Ishikawa (cell line): Measurements from ENCODE around the gene HHAT.

Experiments used
- CEBPB ChIP-seq: IDR thresholded peaks from 2 replicates; pipeline ENCODE4 v1.6.1; 2012
- CREB1 ChIP-seq: IDR thresholded peaks from 2 replicates; pipeline ENCODE4 v1.6.1; 2012; ENCODE audit warnings: low read depth
- EGR1 ChIP-seq: IDR thresholded peaks from 2 replicates; pipeline ENCODE4 v1.6.1; 2012
- EP300 ChIP-seq: IDR thresholded peaks from 2 replicates; pipeline ENCODE4 v1.6.1; 2012; ENCODE audit warnings: borderline replicate concordance
- FOXM1 ChIP-seq: IDR thresholded peaks from 2 replicates; pipeline ENCODE4 v1.6.1; 2012; ENCODE audit warnings: low read depth, borderline replicate concordance
- NFIC ChIP-seq: IDR thresholded peaks from 2 replicates; pipeline ENCODE4 v1.6.1; 2012
- RAD21 ChIP-seq: IDR thresholded peaks from 2 replicates; pipeline ENCODE4 v1.6.1; 2012; ENCODE audit warnings: low read depth
- TAF1 ChIP-seq: IDR thresholded peaks from 2 replicates; pipeline ENCODE4 v1.6.1; 2012; ENCODE audit warnings: low read depth, mild to moderate bottlenecking
- TCF12 ChIP-seq: IDR thresholded peaks from 2 replicates; pipeline ENCODE4 v1.6.1; 2012; ENCODE audit warnings: low read depth
- TEAD4 ChIP-seq: IDR thresholded peaks from 2 replicates; pipeline ENCODE4 v1.6.1; 2012
- YY1 ChIP-seq: IDR thresholded peaks from 2 replicates; pipeline ENCODE4 v1.6.1; 2012; ENCODE audit warnings: low read depth
- ZBTB7A ChIP-seq: IDR thresholded peaks from 2 replicates; pipeline ENCODE4 v1.6.1; 2012; ENCODE audit warnings: low read depth
- TF ChIP-seq, protein P1 (sequence below): IDR thresholded peaks from 2 replicates; pipeline ENCODE4 v1.6.1; 2012
- TF ChIP-seq, protein P2 (sequence below): IDR thresholded peaks from 2 replicates; pipeline ENCODE4 v1.6.1; 2012
- TF ChIP-seq, protein P3 (sequence below): IDR thresholded peaks from 2 replicates; pipeline ENCODE4 v1.6.1; 2012; ENCODE audit warnings: low read depth, mild to moderate bottlenecking

HHAT gene

DNA sequence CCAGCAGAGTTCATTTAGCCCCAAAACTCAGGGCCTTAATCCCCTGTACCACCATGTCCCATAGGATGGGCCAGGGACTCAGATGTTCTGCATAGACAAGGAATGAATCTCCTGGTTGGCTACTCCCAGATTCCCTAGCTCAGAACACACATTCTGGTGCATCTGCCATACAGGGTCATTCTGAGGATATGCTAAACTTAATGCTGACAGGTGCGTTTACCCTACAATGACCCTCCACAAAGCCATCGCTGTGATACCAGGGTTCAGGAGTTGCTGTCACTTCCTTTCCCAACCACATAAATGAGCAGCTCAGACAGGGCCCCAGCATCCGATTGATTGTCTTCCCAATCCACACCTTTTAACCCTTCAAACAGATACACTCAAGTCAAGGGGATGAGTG is 32.0 kb upstream of the HHAT start:
- TF ChIP-seq EGR1 = no peak

DNA sequence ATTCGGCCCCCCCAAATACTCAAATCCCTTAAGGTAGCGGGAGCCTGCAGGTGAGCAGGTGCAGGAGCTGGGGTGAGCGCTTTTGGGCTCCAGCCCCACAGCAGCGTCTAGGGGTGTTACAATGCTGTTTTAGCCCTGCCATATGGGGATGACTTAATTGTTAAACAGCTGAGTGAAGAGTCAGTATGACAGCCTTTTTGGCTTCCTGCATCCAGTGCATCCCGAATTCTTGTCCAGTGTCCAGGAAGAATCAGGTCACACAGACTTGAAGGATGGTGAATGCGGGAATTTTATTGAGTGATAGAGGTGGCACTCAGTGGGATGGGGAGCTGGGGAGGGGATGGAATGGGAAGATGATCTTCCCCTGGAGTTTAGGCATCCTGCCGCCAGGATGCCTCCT is 30.4 kb upstream of the HHAT start:
- TF ChIP-seq RAD21 (no peak), ZBTB7A (no peak), NFIC (no peak), CEBPB (no peak), EP300 (no peak), YY1 (no peak), TCF12 (no peak), TAF1 (no peak), CREB1 (no peak), FOXM1 (no peak), TEAD4 (no peak), EGR1 (no peak)
- TF ChIP-seq, protein P1, sequence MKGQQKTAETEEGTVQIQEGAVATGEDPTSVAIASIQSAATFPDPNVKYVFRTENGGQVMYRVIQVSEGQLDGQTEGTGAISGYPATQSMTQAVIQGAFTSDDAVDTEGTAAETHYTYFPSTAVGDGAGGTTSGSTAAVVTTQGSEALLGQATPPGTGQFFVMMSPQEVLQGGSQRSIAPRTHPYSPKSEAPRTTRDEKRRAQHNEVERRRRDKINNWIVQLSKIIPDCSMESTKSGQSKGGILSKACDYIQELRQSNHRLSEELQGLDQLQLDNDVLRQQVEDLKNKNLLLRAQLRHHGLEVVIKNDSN = no peak
- TF ChIP-seq, protein P2, sequence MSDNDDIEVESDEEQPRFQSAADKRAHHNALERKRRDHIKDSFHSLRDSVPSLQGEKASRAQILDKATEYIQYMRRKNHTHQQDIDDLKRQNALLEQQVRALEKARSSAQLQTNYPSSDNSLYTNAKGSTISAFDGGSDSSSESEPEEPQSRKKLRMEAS = no peak
- TF ChIP-seq, protein P3, sequence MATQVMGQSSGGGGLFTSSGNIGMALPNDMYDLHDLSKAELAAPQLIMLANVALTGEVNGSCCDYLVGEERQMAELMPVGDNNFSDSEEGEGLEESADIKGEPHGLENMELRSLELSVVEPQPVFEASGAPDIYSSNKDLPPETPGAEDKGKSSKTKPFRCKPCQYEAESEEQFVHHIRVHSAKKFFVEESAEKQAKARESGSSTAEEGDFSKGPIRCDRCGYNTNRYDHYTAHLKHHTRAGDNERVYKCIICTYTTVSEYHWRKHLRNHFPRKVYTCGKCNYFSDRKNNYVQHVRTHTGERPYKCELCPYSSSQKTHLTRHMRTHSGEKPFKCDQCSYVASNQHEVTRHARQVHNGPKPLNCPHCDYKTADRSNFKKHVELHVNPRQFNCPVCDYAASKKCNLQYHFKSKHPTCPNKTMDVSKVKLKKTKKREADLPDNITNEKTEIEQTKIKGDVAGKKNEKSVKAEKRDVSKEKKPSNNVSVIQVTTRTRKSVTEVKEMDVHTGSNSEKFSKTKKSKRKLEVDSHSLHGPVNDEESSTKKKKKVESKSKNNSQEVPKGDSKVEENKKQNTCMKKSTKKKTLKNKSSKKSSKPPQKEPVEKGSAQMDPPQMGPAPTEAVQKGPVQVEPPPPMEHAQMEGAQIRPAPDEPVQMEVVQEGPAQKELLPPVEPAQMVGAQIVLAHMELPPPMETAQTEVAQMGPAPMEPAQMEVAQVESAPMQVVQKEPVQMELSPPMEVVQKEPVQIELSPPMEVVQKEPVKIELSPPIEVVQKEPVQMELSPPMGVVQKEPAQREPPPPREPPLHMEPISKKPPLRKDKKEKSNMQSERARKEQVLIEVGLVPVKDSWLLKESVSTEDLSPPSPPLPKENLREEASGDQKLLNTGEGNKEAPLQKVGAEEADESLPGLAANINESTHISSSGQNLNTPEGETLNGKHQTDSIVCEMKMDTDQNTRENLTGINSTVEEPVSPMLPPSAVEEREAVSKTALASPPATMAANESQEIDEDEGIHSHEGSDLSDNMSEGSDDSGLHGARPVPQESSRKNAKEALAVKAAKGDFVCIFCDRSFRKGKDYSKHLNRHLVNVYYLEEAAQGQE = no peak

DNA sequence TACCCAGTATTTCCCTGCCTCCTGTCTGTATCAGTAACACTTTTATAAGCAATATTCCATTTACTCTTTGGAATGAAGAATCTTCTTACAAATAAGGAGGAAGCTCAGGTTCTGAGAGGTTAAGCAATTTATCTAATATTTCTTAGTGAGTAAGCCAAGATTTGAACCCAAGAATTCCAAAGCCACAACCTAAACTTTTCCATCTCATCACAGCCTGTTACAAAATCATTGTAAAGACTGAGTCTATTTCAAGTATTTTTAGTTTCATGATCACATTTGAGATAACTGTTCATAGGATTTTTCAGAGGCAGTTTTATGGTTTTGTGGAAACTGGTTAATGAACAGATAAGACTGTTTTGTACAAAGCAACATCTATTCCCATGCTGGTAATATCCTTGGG is 29.8 kb upstream of the HHAT start:
- TF ChIP-seq EP300 = no peak
- TF ChIP-seq TEAD4 = no peak
- no peak for TF ChIP-seq CEBPB
- TF ChIP-seq, protein P1 = no peak
- TF ChIP-seq TAF1 = no peak
- no peak for TF ChIP-seq YY1
- TF ChIP-seq ZBTB7A = no peak
- TF ChIP-seq RAD21 = no peak

DNA sequence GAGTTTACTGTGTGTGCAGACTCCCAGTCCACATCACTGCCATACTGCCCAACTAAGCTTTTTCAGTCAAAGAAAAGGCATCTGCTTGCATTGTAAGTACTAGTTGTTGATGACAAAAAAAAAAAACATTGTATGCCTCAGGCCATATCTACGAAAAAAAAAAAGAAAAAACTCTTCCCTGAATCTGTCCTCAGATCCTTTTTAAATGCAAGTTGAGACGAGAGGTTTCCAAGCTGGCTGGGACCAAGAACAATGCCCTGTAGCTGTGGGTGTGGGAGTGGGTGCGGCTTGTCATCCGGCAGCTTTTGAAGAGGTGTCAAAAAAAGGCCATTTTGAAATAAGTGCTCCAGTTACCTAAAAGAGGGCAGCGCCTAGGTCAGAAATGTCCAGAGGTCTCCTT is 29.2 kb upstream of the HHAT start:
- no peak for TF ChIP-seq EGR1

DNA sequence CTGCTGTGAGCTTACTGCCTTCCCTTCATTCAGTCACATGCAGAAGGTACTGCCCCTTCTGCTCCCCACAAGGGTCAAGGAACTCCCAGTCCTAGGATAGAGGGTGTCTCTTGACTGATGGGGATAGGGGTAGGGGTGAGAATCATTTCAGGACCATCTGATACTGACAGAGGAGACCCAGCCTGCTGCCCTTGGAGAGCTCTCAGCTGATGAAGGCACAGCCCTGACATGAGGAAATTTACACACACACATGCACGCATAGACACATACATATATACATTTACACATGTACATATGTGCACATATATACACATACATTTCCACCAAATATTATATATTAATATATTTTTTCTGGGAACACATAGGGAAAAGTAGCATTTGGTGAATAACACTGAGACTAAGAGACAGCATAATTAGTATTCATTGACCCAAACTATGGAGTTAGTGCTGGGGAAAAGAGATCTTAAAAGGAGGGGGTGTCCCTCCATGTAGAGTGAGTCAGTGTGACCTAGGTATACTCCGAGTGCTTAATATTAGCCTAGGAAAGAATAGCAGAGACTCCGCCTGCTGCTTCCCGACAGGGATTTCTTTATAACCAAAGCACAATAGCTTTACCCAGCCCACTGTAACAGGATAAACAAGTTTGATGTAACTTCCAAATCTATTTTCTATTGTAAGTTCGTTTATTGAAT is 27.6 kb upstream of the HHAT start:
- TF ChIP-seq RAD21 = no peak
- TF ChIP-seq TAF1 = no peak
- TF ChIP-seq ZBTB7A = no peak
- TF ChIP-seq YY1 = no peak
- TF ChIP-seq, protein P3 = no peak
- TF ChIP-seq TCF12 = no peak
- no peak for TF ChIP-seq EGR1
- TF ChIP-seq EP300 = no peak
- TF ChIP-seq FOXM1 = no peak
- TF ChIP-seq, protein P2 = no peak
- no peak for TF ChIP-seq TEAD4
- no peak for TF ChIP-seq CREB1
- no peak for TF ChIP-seq CEBPB
- no peak for TF ChIP-seq NFIC
- TF ChIP-seq, protein P1 = no peak

DNA sequence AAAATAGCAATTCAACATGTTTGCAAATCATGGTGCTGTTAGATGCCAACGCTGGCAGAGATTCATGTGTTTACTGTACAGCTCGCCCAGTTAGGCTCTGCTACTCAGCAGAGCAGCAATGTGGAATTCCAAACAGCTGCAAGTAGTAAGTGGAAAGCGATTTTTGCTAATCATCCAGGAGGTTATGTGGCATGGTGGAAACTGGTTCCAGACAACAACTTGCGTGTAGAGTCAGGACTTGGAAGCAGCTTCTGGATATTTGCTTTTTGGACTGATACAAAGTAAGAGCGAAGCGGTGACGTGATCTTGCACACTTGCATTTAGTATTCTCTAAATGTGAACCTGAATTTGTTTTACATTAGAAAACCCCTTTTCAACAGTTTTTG is 27.1 kb upstream of the HHAT start:
- TF ChIP-seq, protein P3 = no peak
- no peak for TF ChIP-seq NFIC
- no peak for TF ChIP-seq TEAD4
- TF ChIP-seq, protein P1 = no peak
- TF ChIP-seq YY1 = no peak
- TF ChIP-seq, protein P2 = no peak
- TF ChIP-seq CEBPB = no peak
- TF ChIP-seq FOXM1 = no peak
